HepG2 (cell line): ENCODE data around the gene MRPL38.

Source experiments
- MTA3 ChIP-seq: sonication (generic); formaldehyde crosslinking; IDR thresholded peaks from 2 replicates; pipeline ENCODE4 v1.4.0; 2020; ENCODE audit warnings: missing genetic modification reagents
- RAD21 ChIP-seq: fragments of 450-650 bp; formaldehyde crosslinking; IDR thresholded peaks from 2 replicates; pipeline ENCODE4 v1.5.0; 2020; ENCODE audit warnings: mild to moderate bottlenecking
- ZNF713 ChIP-seq: sonication (generic); formaldehyde crosslinking; IDR thresholded peaks from 2 replicates; pipeline ENCODE4 v1.4.0; 2020; ENCODE audit warnings: mild to moderate bottlenecking, missing genetic modification reagents

DNA sequence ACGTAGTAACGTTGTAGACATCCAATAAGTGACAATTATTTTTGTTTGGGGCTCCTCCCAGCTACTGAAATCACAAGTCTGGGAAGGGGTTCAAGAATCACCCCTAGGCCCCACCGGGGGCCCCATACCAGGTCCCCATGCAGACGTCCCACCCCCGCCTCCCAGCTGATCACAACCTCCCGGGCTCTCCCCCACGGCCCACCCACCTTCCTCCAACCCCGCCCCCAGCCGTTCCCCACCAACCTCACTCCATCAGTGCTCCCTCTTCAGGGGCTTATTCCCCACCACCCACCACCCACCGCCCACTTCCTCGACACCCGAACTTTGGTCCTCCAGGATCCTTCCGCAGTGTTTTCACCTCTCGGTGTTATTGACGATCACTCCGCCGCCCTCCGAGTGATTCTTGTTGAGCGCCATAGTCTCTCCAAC is 49.8 kb downstream of the MRPL38 start:
- TF ChIP-seq RAD21 (CRISPR knock-in tag) = no peak
- no peak for TF ChIP-seq ZNF713 (CRISPR knock-in tag)
- no peak for TF ChIP-seq MTA3
